ENCODE data around the gene TP53I13. TPM values are rescaled to one million over a fixed set of nuclear protein-coding genes. Genes with fewer than 3 reads are reported as not detected.

The TP53I13 gene
- total and polyA plus RNA-seq, 2 of the 13 experiments (the other 11 are each of a cell fraction or from before 2014, with no cell fraction given) = 16.9 to 25.7 TPM

DNA sequence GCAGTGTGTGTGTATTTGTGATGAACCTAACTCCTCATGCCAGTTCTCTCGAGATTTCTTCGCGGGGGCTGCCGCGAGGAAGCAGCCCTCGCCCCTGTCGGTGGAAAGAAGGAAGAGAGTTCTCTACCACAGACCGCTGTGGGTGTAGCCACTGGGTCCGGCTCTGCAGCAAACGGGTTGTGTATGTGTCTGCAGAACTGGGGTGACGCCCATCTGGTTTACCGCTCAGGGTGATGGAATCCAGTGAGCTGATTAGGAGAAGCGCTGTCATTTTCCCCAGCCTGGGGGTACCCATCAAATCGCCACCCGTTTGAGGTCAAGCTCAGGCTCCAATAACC is 46.5 kb downstream of the TP53I13 start (continued):
- 0 out of 2 replicates have a peak, but pooled peaks have one; percentile 23 for TF ChIP-seq SALL2 (CRISPR knock-in tag; IDR thresholded peaks at IDR 0.05)

DNA sequence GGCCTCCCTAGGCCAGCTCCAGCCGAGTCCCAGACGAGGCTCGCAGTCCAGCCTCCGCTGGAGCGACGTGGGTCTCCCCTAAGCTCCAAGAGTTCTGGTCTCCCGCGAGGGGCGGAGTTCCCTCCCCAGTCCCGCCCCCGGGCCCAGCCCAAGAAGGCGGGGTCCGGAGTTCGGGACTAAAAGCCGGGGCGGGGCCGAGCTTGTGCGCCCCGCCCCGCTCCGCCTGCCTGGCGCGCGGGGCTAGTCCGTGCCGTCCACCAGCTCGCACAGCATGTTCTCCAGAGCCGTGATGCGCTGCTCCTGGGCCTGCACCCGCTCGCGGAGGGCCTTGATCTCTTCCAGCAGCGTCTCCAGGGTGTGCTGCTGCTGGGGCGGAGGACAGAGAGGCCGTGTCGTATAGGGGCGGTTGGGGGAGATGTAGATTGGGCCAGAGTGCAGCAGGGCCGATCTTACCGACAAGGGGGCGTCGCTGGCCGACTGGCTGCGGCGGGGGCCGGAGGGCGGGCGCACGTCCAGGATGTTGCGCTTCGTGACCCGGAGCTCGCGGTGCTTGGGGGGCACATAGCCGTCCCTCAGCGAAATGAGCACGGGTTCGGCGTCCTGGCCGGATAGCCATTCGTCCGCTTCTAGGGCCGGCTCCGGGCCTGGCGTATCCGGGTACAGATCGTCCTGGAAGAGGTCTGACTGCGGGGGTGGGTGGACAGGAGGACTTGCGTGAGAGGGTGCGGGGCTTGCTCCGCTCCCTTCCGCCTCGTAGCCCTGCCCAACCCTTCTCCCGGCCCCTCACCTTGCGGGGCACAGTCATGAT is 47.2 kb downstream of the TP53I13 start:
- Histone ChIP-seq H4K20me1 (ENCODE audit: insufficient read depth, low read length) (no peaks in the 10 kb centered on the region), H3K36me3 (replicated peaks in 1 of 2; ENCODE audit: control insufficient read depth in 1 of 2, insufficient read depth in 2 of 2, low read length in 2 of 2) (no peaks in the 10 kb centered on the region), H2AFZ (ENCODE audit: low read length) (no peak overlapping the region), H3K4me2 (ENCODE audit: low read depth, low read length) (peak overlapping the region; percentile 97), H3K4me3 (replicated peaks in 1 of 3; ENCODE audit: insufficient read depth in 1 of 3, low read depth in 2 of 3, low read length in 3 of 3) (peak overlapping the region; percentile 31 to 75 (median 48)), H3K4me1 (ENCODE audit: insufficient read depth, low read length) (peaks cover 61% of the 10 kb centered on the region), H3K27me3 (ENCODE audit: control insufficient read depth in 1 of 2, insufficient read depth in 2 of 2, low read length in 2 of 2) (peaks cover 0 to 65% of the 10 kb centered on the region in 2 experiments; a peak in 3 of 5 replicates), H3K79me2 (ENCODE audit: insufficient read depth, low read length) (no peaks in the 10 kb centered on the region), H3K9ac (ENCODE audit: insufficient read depth, low read depth, low read length) (no peak overlapping the region; the same call in 1 of the 2 replicates), H3K27ac (ENCODE audit: extremely low read length, insufficient read depth, low read length) (no peak overlapping the region), H3K9me3 (ENCODE audit: low read length) (no peaks in the 10 kb centered on the region)
- in situ Hi-C loops (cut with HindIII; ENCODE audit: extremely low pct_ligation_motif_present, low pct_unique_long_range_greater_than_20kb) = loop anchor here (5.0 kb wide), 1 partner anchor 33 kb away; no protein-coding TSS in a partner anchor
- FAIRE-seq = peak; percentile 8
- DNase-seq (ENCODE audit: low spot score) = peak; percentile 72
- POLR2A ChIA-PET = interaction anchor here (0.7 to 1.5 kb wide), 7 partner anchors 12 to 322 kb away, joined by 3 to 9 read pairs (median 3); partner anchors contain the start of genes ABHD15, ANKRD13B and NUFIP2
- intact Hi-C loops (cut with micrococcal nuclease; ENCODE audit: unreplicated experiment) = no loop called here
- no TSS peak for BruUV-seq (replicated peaks)
- peak; percentile 60 for ATAC-seq
- CTCF ChIA-PET (ENCODE audit: low intra/inter-chr PET ratio, low total read pairs) = no interaction called here
- WGBS (ENCODE audit: low lambda C conversion rate) = 0% methylated on average over 2 of the region's 74 CpGs
- TF ChIP-seq ZNF776 (CRISPR knock-in tag; IDR thresholded peaks at IDR 0.05) (0 out of 2 replicates have a peak, but pooled peaks have one; percentile 61), PHF8 (CRISPR knock-in tag; IDR thresholded peaks at IDR 0.05) (0 out of 2 replicates have a peak, but pooled peaks have one; percentile 36), HDAC1 (CRISPR knock-in tag; IDR thresholded peaks at IDR 0.05) (peak; percentile 70), AKNA (CRISPR knock-in tag; IDR thresholded peaks at IDR 0.05; ENCODE audit: borderline replicate concordance) (no peak), TEAD2 (CRISPR knock-in tag; IDR thresholded peaks at IDR 0.05) (no peak), GLI4 (CRISPR knock-in tag; IDR thresholded peaks at IDR 0.05; ENCODE audit: borderline replicate concordance) (no peak), ZMYM4 (CRISPR knock-in tag; IDR thresholded peaks at IDR 0.05) (peak; percentile 62; the same call in 1 of the 2 replicates)
- TF ChIP-seq, protein P1, sequence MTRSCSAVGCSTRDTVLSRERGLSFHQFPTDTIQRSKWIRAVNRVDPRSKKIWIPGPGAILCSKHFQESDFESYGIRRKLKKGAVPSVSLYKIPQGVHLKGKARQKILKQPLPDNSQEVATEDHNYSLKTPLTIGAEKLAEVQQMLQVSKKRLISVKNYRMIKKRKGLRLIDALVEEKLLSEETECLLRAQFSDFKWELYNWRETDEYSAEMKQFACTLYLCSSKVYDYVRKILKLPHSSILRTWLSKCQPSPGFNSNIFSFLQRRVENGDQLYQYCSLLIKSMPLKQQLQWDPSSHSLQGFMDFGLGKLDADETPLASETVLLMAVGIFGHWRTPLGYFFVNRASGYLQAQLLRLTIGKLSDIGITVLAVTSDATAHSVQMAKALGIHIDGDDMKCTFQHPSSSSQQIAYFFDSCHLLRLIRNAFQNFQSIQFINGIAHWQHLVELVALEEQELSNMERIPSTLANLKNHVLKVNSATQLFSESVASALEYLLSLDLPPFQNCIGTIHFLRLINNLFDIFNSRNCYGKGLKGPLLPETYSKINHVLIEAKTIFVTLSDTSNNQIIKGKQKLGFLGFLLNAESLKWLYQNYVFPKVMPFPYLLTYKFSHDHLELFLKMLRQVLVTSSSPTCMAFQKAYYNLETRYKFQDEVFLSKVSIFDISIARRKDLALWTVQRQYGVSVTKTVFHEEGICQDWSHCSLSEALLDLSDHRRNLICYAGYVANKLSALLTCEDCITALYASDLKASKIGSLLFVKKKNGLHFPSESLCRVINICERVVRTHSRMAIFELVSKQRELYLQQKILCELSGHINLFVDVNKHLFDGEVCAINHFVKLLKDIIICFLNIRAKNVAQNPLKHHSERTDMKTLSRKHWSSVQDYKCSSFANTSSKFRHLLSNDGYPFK (CRISPR knock-in tag; IDR thresholded peaks at IDR 0.05; ENCODE audit: borderline replicate concordance) = peak; percentile 24; the same call in 1 of the 2 replicates
- TF ChIP-seq, protein P2, sequence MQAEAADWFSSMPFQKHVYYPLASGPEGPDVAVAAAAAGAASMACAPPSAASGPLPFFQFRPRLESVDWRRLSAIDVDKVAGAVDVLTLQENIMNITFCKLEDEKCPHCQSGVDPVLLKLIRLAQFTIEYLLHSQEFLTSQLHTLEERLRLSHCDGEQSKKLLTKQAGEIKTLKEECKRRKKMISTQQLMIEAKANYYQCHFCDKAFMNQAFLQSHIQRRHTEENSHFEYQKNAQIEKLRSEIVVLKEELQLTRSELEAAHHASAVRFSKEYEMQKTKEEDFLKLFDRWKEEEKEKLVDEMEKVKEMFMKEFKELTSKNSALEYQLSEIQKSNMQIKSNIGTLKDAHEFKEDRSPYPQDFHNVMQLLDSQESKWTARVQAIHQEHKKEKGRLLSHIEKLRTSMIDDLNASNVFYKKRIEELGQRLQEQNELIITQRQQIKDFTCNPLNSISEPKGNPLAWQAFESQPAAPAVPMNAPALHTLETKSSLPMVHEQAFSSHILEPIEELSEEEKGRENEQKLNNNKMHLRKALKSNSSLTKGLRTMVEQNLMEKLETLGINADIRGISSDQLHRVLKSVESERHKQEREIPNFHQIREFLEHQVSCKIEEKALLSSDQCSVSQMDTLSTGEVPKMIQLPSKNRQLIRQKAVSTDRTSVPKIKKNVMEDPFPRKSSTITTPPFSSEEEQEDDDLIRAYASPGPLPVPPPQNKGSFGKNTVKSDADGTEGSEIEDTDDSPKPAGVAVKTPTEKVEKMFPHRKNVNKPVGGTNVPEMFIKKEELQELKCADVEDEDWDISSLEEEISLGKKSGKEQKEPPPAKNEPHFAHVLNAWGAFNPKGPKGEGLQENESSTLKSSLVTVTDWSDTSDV (CRISPR knock-in tag; IDR thresholded peaks at IDR 0.05) = peak; percentile 24; the same call in 1 of the 2 replicates

Data from HepG2 (cell line).